Panc1 (cell line): ENCODE data around the gene NFIC.

Source experiments
- CTCF ChIP-seq: fragments of 450-650 bp; IDR thresholded peaks from 2 replicates; pipeline ENCODE4 v1.5.1; 2017; ENCODE audit warnings: mild to moderate bottlenecking
- POLR2AphosphoS5 ChIP-seq: IDR thresholded peaks from 2 replicates; pipeline ENCODE4 v1.6.1; 2012; ENCODE audit warnings: mild to moderate bottlenecking, low read depth, low read length, moderate library complexity
- REST ChIP-seq, 2 experiments: IDR thresholded peaks; 2 replicates each; pipeline ENCODE4 v1.6.1; 2011 to 2012; ENCODE audit warnings: low read depth in 2 of 2, control low read depth in 1 of 2, low read length in 1 of 2, mild to moderate bottlenecking in 1 of 2, moderate library complexity in 1 of 2; ENCODE audit not compliant: insufficient read depth in 1 of 2
- SIN3A ChIP-seq: IDR thresholded peaks from 2 replicates; pipeline ENCODE4 v1.6.1; 2012; ENCODE audit warnings: low read depth, mild to moderate bottlenecking, low read length, moderate library complexity, borderline replicate concordance; ENCODE audit not compliant: insufficient read depth
- TCF7L2 ChIP-seq: IDR thresholded peaks from 2 replicates; pipeline ENCODE4 v1.6.1; 2011; ENCODE audit warnings: mild to moderate bottlenecking, low read depth, low read length, inconsistent platforms

DNA sequence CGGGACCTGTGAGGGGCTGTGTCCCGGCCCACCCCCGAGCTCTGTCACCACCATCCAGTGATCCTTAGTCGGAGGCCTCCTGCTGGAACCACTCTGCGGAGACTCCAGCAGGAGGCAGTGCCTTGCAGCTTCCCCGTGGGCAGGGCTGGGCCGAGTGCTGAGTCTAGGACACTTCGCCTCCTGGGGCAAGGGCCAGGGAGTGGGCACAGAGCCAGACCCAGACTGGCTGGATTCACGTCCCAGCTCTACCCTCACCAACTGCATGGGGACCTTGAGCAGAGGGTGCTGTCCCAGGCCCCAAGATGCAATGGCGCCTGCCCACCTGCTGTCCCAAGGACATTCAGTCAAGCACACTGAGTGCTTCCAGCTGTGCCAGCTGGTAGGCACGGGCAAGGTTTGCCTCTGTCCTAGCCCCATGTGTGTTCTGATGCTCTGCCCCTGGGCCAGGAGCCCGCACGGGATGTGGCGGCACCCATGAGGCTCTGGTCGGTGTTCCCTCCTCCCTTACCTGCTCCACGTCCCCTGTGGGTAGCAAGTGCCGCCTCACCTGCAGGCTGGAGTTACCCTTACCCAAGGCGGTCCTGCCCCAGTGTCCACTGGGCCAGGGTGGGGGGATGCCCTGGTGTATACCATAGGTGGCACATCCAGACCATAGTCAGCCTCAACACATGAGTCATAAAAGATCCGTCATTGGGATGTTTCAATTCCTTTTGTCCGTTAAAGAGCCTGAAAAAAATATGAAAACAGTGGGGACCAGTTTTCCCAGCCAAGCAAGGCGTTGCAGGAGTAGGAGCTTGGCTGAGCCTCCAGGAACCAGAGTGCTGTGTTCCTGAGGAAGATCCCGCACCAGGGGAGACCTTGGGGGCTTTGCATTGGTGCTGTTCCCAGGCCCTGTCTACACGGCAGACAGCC lies 147.1 kb downstream of the NFIC start:
- TF ChIP-seq POLR2AphosphoS5 (no peak), CTCF (no peak), SIN3A (no peak), REST (IDR thresholded peaks at IDR 0.05; ENCODE audit: insufficient read depth in 1 of 2, low read depth in 2 of 2, low read length in 1 of 2) (no peak), TCF7L2 (no peak)
